Fibroblast of skin of abdomen (primary cell): ENCODE results near the gene EGLN2. TPM values are rescaled to one million over a fixed set of nuclear protein-coding genes. Genes with fewer than 3 reads are reported as not detected.
A peak's percentile ranks its signal among the peaks of the same experiment; 100 is the strongest.
"Not testable (repeated sequence)": the region's sequence is repeated elsewhere in the genome, so short reads cannot be mapped to it uniquely, and the experiment has no call there.

Experiments
- DNase-seq: peaks from one replicate; pipeline ENCODE4 v3.0.0-alpha.2; 2013
- polyA plus RNA-seq, 2 experiments: library from polyadenylated mRNA; unstranded; fragments of 120-200 nt; gene quantifications; one replicate each; pipeline ENCODE4 v1.2.1, GENCODE V29; 2013; ENCODE audit not compliant: insufficient read length in 2 of 2

The EGLN2 gene
- 70.7 TPM for polyA plus RNA-seq (2013, experiment 1 of 2; ENCODE audit: insufficient read length)
- 72.9 TPM for polyA plus RNA-seq (2013, experiment 2 of 2; ENCODE audit: insufficient read length)

- peak; percentile 100 for DNase-seq
Measured at GRCh38 chr19:40798683-40799557, at the start of gene EGLN2. Gene EGLN2 (plus strand): TSS chr19:40799191. CDS start chr19:40800573, 1,382 bp downstream.

GRCh38 chr19:40750058-40750873, 48.7 kb upstream of the EGLN2 start, which contains the start of gene ACTMAP:
Gene ACTMAP (minus strand): TSS chr19:40750477. CDS start chr19:40749803, 674 bp downstream.
- peak; percentile 100 for DNase-seq

GRCh38 chr19:40750874-40751537, 48.0 kb upstream of the EGLN2 start, which contains the start of gene SNRPA:
Gene SNRPA (plus strand): TSS chr19:40751203. CDS start chr19:40751409, 206 bp downstream.
- DNase-seq, result peak; percentile 98

- no peak for DNase-seq
Measured at GRCh38 chr19:40752257-40752781, 46.7 kb upstream of the EGLN2 start.

- peak; percentile 42 for DNase-seq
Measured at GRCh38 chr19:40754611-40755247, 44.3 kb upstream of the EGLN2 start.

GRCh38 chr19:40755248-40755624, 43.8 kb upstream of the EGLN2 start:
- no peak for DNase-seq

- no peak for DNase-seq
Measured at GRCh38 chr19:40755791-40756190, 43.2 kb upstream of the EGLN2 start.

- no peak for DNase-seq
Measured at GRCh38 chr19:40756502-40757110, 42.4 kb upstream of the EGLN2 start.

GRCh38 chr19:40758491-40758890, 40.5 kb upstream of the EGLN2 start:
- no peak for DNase-seq

- no peak for DNase-seq
Measured at GRCh38 chr19:40759352-40759751, 39.6 kb upstream of the EGLN2 start.

GRCh38 chr19:40762754-40763470, 36.1 kb upstream of the EGLN2 start:
- no peak for DNase-seq

- DNase-seq, result no peak
Measured at GRCh38 chr19:40763526-40763925, 35.5 kb upstream of the EGLN2 start.

GRCh38 chr19:40763963-40764362, 35.0 kb upstream of the EGLN2 start:
- DNase-seq, result no peak

GRCh38 chr19:40766385-40766784, 32.6 kb upstream of the EGLN2 start:
- not testable (repeated sequence) for DNase-seq

- no peak for DNase-seq
Measured at GRCh38 chr19:40768869-40769268, 30.1 kb upstream of the EGLN2 start.

- not testable (repeated sequence) for DNase-seq
Measured at GRCh38 chr19:40771101-40771862, 27.7 kb upstream of the EGLN2 start.

GRCh38 chr19:40774916-40775631, 23.9 kb upstream of the EGLN2 start, which contains the start of gene MIA:
Gene MIA (plus strand): TSS chr19:40775521. CDS start chr19:40775543, 22 bp downstream.
- no peak for DNase-seq

- DNase-seq, result no peak
Measured at GRCh38 chr19:40775632-40776022, 23.4 kb upstream of the EGLN2 start.

- DNase-seq, result no peak
Measured at GRCh38 chr19:40776364-40776763, 22.6 kb upstream of the EGLN2 start.
